CD14-positive monocyte (primary cell): ENCODE data around the gene SCN5A. TPM values are rescaled to one million over a fixed set of nuclear protein-coding genes. Genes with fewer than 3 reads are reported as not detected.

Experiments used
- DNase-seq, 3 donors: peaks; one replicate each; pipeline ENCODE4 v3.0.0-alpha.2; 2011 to 2022
- H2AFZ ChIP-seq: 2 replicates; pipeline ENCODE4 v1.6.0; 2012; ENCODE audit warnings: mild to moderate bottlenecking, low read depth, low read length, inconsistent platforms; ENCODE audit not compliant: insufficient read depth, poor library complexity, severe bottlenecking
- H3K27ac ChIP-seq, 2 donors: 1 replicate in 1 of 2; 2 replicates in 1 of 2; pipeline ENCODE4 v1.5.1; 2012 to 2013; ENCODE audit warnings: low read length in 2 of 2, control low read depth in 1 of 2, inconsistent platforms in 1 of 2, low read depth in 1 of 2, mild to moderate bottlenecking in 1 of 2
- H3K27me3 ChIP-seq, 2 donors: one replicate each; pipeline versions ENCODE4 v1.6.0 to v1.6.1; 2011 to 2013; ENCODE audit warnings: low read length in 2 of 2; ENCODE audit not compliant: control insufficient read depth in 2 of 2, insufficient read depth in 2 of 2
- H3K36me3 ChIP-seq, 2 donors: replicated peaks in 1 of 2; 1 replicate in 1 of 2; 2 replicates in 1 of 2; pipeline versions ENCODE4 v1.5.1 to v1.6.1; 2012 to 2013; ENCODE audit warnings: low read length in 2 of 2, control low read depth in 1 of 2, inconsistent platforms in 1 of 2, mild to moderate bottlenecking in 1 of 2; ENCODE audit not compliant: insufficient read depth in 2 of 2, control insufficient read depth in 1 of 2
- H3K4me1 ChIP-seq, 2 donors: 1 replicate in 1 of 2; 2 replicates in 1 of 2; pipeline versions ENCODE4 v1.5.1 to v1.6.1; 2012 to 2013; ENCODE audit warnings: low read length in 2 of 2, control low read depth in 1 of 2, inconsistent platforms in 1 of 2, mild to moderate bottlenecking in 1 of 2, moderate library complexity in 1 of 2; ENCODE audit not compliant: insufficient read depth in 2 of 2, control insufficient read depth in 1 of 2
- H3K4me2 ChIP-seq: replicated peaks from 2 replicates; pipeline ENCODE3; 2012; ENCODE audit warnings: low read length, moderate library complexity, mild to moderate bottlenecking; ENCODE audit not compliant: poor library complexity, severe bottlenecking; ENCODE audit errors: extremely low read depth
- H3K4me3 ChIP-seq, 3 experiments: fragments of 200-600 bp in 1 of 3; sonication (generic) in 1 of 3; replicated peaks in 1 of 3; 1 replicate in 2 of 3; 2 replicates in 1 of 3; pipeline ENCODE4 v1.5.1; 2011 to 2013; ENCODE audit warnings: low read length in 3 of 3, mild to moderate bottlenecking in 3 of 3, control low read depth in 2 of 3, low read depth in 2 of 3, inconsistent platforms in 1 of 3, moderate library complexity in 1 of 3
- H3K79me2 ChIP-seq: 2 replicates; pipeline ENCODE4 v1.6.0; 2012; ENCODE audit warnings: mild to moderate bottlenecking, control low read depth, inconsistent platforms, low read length, moderate library complexity; ENCODE audit not compliant: insufficient read depth
- H3K9ac ChIP-seq: 2 replicates; pipeline ENCODE4 v1.6.0; 2017; ENCODE audit warnings: low read length, mild to moderate bottlenecking; ENCODE audit not compliant: insufficient read depth, poor library complexity, severe bottlenecking
- H3K9me3 ChIP-seq, 2 donors: replicated peaks in 1 of 2; 1 replicate in 1 of 2; 2 replicates in 1 of 2; pipeline versions ENCODE4 v1.5.1 to v1.6.1; 2012 to 2013; ENCODE audit warnings: low read length in 2 of 2, control low read depth in 1 of 2; ENCODE audit not compliant: control insufficient read depth in 1 of 2, insufficient read depth in 1 of 2
- H4K20me1 ChIP-seq: 2 replicates; pipeline ENCODE4 v1.6.0; 2012; ENCODE audit warnings: mild to moderate bottlenecking, low read length, control low read depth, moderate library complexity; ENCODE audit not compliant: insufficient read depth
- H3K27ac Mint-ChIP-seq, 7 donors: one replicate each; pipeline ENCODE4 v1.8.0; 2020; ENCODE audit warnings: mild to moderate bottlenecking in 7 of 7, mixed read lengths in 7 of 7, moderate library complexity in 6 of 7, inconsistent platforms in 2 of 7
- H3K27me3 Mint-ChIP-seq, 3 donors: one replicate each; pipeline ENCODE4 v1.8.0; 2021 to 2022; ENCODE audit warnings: low read depth in 3 of 3, mild to moderate bottlenecking in 3 of 3, mixed read lengths in 3 of 3, moderate library complexity in 3 of 3, inconsistent platforms in 1 of 3
- H3K36me3 Mint-ChIP-seq, 2 donors: one replicate each; pipeline ENCODE4 v1.8.0; 2020; ENCODE audit warnings: mixed read lengths in 2 of 2, inconsistent platforms in 1 of 2, mild to moderate bottlenecking in 1 of 2
- H3K4me1 Mint-ChIP-seq: one replicate; pipeline ENCODE4 v1.8.0; 2020; ENCODE audit warnings: mild to moderate bottlenecking, mixed read lengths
- H3K4me3 Mint-ChIP-seq, 2 donors: one replicate each; pipeline ENCODE4 v1.8.0; 2020; ENCODE audit warnings: mild to moderate bottlenecking in 2 of 2, mixed read lengths in 2 of 2, moderate library complexity in 1 of 2
- H3K9me3 Mint-ChIP-seq, 7 donors: one replicate each; pipeline ENCODE4 v1.8.0; 2020 to 2022; ENCODE audit warnings: mixed read lengths in 7 of 7, mild to moderate bottlenecking in 6 of 7, moderate library complexity in 6 of 7, inconsistent platforms in 2 of 7
- WGBS: methylation state at CpG from one replicate; pipeline ENCODE4 v1.1.5; 2013; ENCODE audit warnings: missing lambda C conversion rate; ENCODE audit not compliant: insufficient coverage; 5-methylcytosine and 5-hydroxymethylcytosine counted together
- intact Hi-C, 2 donors: fragments of 100-400 bp; cut with micrococcal nuclease; formaldehyde crosslinking; loops; one replicate each; pipeline versions ENCODE4 v1.15.0 to v1.15.1; 2023
- polyA plus RNA-seq, 3 donors: library from polyadenylated mRNA; depleted of rRNA in 1 of 3; unstranded in 2 of 3; stranded (reverse) in 1 of 3; fragments of 300-500 nt in 2 of 3; fragments of >200 nt in 1 of 3; fragmentation: Illumina TruSeq in 2 of 3; gene quantifications; 1 replicate in 2 of 3; 2 replicates in 1 of 3; pipeline ENCODE4 v1.2.3, GENCODE V29; 2012 to 2021
- TF ChIP-seq, protein P1 (sequence below): fragments of 200-600 bp; IDR thresholded peaks from one replicate; pipeline ENCODE4 v1.8.0; 2022; ENCODE audit warnings: antibody characterized with exemption, mild to moderate bottlenecking

SCN5A gene
- polyA plus RNA-seq, 3 donors: not detected

DNA sequence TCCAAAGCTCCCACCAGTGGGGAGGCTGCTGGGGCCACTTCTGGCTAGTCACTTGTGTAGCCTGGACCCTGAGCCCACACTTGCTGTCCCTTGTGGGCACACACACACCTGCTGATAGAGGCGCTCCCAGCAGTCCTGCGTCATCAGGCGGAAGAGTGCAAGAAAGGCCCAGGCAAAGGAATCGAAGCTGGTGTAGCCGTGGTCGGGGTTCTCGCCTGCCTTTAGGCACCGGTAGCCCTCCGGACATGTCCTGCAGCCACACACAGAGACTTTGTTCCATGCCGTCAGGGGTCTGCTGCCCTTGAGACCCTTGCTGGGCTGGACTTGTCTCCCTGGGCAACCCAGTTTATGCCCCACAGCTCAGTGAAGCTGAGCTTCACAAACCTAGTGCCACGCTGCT, 42.9 kb downstream of the SCN5A start:
- no peak overlapping the region for H3K9ac ChIP-seq
- no peak overlapping the region for H2AFZ ChIP-seq
- Mint-ChIP-seq H3K36me3 (no peaks in the 10 kb centered on the region), H3K27me3 (peaks cover 0 to 5% (median 1%) of the 10 kb centered on the region in 3 donors), H3K4me3 (no peak overlapping the region), H3K4me1 (no peaks in the 10 kb centered on the region), H3K27ac (no peak overlapping the region), H3K9me3 (no peaks in the 10 kb centered on the region)
- no peaks in the 10 kb centered on the region for H3K4me1 ChIP-seq
- H3K27me3 ChIP-seq: no peaks in the 10 kb centered on the region
- H3K79me2 ChIP-seq: no peaks in the 10 kb centered on the region
- TF ChIP-seq, protein P1, sequence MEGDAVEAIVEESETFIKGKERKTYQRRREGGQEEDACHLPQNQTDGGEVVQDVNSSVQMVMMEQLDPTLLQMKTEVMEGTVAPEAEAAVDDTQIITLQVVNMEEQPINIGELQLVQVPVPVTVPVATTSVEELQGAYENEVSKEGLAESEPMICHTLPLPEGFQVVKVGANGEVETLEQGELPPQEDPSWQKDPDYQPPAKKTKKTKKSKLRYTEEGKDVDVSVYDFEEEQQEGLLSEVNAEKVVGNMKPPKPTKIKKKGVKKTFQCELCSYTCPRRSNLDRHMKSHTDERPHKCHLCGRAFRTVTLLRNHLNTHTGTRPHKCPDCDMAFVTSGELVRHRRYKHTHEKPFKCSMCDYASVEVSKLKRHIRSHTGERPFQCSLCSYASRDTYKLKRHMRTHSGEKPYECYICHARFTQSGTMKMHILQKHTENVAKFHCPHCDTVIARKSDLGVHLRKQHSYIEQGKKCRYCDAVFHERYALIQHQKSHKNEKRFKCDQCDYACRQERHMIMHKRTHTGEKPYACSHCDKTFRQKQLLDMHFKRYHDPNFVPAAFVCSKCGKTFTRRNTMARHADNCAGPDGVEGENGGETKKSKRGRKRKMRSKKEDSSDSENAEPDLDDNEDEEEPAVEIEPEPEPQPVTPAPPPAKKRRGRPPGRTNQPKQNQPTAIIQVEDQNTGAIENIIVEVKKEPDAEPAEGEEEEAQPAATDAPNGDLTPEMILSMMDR: no peak
- no peaks in the 10 kb centered on the region for H3K9me3 ChIP-seq
- no peak overlapping the region for H3K4me3 ChIP-seq
- 97% methylated on average over 11 of the region's 11 CpGs for WGBS
- intact Hi-C loops: no loop called here
- no peak for DNase-seq
- H3K27ac ChIP-seq: no peak overlapping the region
- H4K20me1 ChIP-seq: no peaks in the 10 kb centered on the region
- H3K36me3 ChIP-seq: no peaks in the 10 kb centered on the region
- H3K4me2 ChIP-seq: no peak overlapping the region

GRCh38 chr3:38605981-38606380, 43.5 kb downstream of the SCN5A start:
- Histone ChIP-seq H3K27ac (no peak overlapping the region), H3K4me3 (no peak overlapping the region), H3K27me3 (no peaks in the 10 kb centered on the region), H4K20me1 (no peaks in the 10 kb centered on the region), H3K9ac (no peak overlapping the region), H2AFZ (no peak overlapping the region), H3K79me2 (no peaks in the 10 kb centered on the region), H3K4me1 (no peaks in the 10 kb centered on the region), H3K4me2 (no peak overlapping the region), H3K36me3 (no peaks in the 10 kb centered on the region), H3K9me3 (no peaks in the 10 kb centered on the region)
- intact Hi-C loops: no loop called here
- H3K4me3 Mint-ChIP-seq: no peak overlapping the region
- H3K27ac Mint-ChIP-seq: no peak overlapping the region
- no peaks in the 10 kb centered on the region for H3K4me1 Mint-ChIP-seq
- no peaks in the 10 kb centered on the region for H3K36me3 Mint-ChIP-seq
- TF ChIP-seq, protein P1: no peak
- H3K9me3 Mint-ChIP-seq: peaks cover 0 to 2% (median 0%) of the 10 kb centered on the region in 7 donors
- H3K27me3 Mint-ChIP-seq: peaks cover 0 to 5% (median 1%) of the 10 kb centered on the region in 3 donors
- DNase-seq: no peak
- 94% methylated on average over 7 of the region's 7 CpGs for WGBS
